GM21381 (cell line): ENCODE measurements around the gene DENND1A.
"Not testable (repeated sequence)": the region's sequence is repeated elsewhere in the genome, so short reads cannot be mapped to it uniquely, and the experiment has no call there.

Experiments used
- ATAC-seq: cut with Tn5 transposase; IDR thresholded peaks from one replicate; pipeline ENCODE4 v1.9.1; 2021; ENCODE audit warnings: mild to moderate bottlenecking, moderate library complexity; ENCODE audit not compliant: unreplicated experiment

DENND1A gene

GRCh38 chr9:123406691-123407216 is 523.2 kb downstream of the DENND1A start:
- no peak for ATAC-seq

DNA sequence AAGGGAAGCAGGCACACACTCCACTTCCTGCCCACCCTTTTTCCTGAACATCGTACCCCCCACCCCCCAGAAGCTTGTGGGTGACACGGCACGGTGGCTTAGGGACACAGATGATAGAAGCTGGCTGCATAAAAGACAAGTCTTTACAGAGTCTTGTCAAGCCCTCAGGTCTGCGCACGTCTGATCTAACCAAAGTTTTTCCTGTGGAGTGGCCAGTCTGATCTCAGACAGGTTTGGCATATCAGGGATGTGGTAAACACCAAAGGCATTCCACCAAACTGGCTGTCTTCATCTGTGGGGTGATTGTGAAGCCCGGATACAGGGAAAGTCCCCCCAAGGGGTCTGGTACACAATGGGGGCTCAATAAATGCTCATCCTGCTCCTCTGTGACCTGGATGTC is 523.9 kb downstream of the DENND1A start:
- ATAC-seq: no peak

GRCh38 chr9:123402981-123403509 is 526.9 kb downstream of the DENND1A start:
- ATAC-seq: no peak

- no peak for ATAC-seq
Measured at GRCh38 chr9:123401879-123402513, 527.9 kb downstream of the DENND1A start.

DNA sequence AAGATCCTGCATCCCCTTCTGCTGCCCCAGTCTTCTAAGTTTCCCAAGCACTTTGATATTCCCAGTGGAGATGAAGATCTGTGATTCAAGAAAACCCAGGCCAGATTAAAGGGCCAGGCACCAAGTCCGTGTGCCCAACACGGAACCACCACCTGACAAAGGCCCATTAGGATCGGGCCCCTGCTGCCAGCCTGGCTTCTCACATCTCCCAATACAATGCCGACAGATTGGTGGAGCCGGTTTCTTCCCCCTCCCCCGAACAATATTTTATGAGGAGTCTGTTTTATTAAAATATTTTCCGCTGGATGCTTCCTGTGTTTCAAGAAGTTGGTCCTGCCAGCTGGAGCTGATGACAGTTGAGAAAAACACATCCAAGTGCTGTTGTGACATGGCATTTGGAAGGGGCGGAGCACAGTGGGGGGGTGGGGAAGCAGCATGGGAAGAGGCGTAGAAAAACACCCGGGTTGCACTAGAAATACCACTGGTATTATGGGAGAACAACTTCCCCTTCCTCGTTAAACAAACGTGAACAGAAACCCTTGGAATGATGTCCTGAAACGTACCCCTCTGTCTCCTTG is 528.9 kb downstream of the DENND1A start:
- no peak for ATAC-seq

- no peak for ATAC-seq
Measured at GRCh38 chr9:123399803-123400378, 530.0 kb downstream of the DENND1A start.

GRCh38 chr9:123398938-123399337 is 531.0 kb downstream of the DENND1A start:
- not testable (repeated sequence) for ATAC-seq

DNA sequence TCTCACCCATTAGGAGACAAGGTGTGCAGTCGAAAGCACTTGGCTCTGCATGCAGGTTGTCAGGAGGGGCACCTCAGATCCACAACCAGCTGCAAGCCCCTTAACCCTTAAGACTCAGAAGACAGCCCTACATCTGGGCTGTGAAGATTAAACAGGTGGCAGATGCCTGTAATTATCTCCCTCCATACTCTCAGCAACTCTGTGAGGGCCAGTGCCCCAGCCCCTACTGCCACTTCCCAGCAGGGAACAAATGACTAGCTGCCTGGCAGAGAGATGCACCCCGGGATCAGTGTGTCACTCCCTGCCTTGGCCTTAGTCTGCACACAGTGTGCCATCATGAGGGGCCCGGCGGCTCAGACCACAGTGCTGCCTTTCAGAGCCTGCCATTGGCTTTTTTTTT is 532.0 kb downstream of the DENND1A start:
- no peak for ATAC-seq

DNA sequence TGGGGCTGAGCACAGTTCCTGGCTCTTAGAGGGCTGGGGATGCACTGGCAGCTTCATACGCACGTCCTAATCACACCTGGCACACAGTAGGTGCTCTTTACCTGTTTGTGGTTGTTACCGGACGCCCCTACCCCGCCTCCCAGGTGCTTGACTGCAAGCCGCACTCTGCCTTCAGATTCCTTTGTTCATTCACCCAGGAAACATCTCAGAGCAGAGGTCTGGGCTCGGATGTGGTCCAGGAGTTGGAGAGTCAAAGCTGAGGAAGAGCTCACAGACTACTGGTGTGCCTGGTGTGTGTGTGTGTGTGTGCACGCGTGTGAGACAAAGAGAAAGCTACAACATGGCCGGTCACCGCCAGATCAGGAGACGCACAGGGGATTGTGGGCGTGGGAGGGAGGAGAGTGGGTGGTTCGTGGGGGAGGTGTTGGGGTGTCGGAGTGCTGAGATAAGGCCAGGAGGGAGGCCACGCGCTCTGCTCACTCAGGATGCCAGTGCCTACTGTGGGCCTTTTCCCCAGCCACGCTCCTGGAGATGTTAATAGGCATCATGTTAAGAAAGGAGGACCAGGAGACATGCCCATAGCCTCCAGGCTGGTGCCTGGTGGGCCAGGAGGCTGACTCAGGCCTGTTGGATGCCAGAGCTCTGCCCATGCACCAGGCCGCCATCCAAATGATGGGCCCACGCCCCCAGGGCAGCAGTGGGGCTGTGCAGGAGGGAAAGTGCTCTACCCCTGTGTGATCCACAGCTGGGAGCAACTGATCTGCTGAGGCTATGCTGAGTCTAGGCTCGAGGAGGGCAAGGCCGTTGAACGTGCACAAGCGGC is 534.0 kb downstream of the DENND1A start:
- ATAC-seq: no peak

DNA sequence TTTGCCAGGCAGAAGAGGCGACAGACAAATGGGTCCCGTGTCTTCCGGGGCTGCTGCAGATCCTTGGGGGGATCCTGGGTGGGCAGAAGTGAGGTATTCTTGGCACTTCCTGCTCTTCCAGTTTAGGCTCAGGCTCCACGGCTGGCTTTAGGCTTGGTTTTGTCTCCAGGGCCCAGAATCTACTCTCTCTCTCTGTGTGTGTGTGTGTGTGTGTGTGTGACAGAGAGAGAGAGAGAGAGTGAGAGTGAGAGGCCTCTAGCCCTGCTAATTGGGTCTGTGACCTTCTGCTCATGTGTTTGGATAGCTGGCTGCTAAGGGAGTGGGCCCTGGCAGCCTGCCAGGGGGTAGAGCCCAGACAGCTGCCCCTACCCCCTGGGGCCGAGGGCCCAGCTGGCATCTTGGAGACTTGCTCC is 534.6 kb downstream of the DENND1A start:
- no peak for ATAC-seq

GRCh38 chr9:123394291-123395235 is 535.4 kb downstream of the DENND1A start:
- no peak for ATAC-seq

DNA sequence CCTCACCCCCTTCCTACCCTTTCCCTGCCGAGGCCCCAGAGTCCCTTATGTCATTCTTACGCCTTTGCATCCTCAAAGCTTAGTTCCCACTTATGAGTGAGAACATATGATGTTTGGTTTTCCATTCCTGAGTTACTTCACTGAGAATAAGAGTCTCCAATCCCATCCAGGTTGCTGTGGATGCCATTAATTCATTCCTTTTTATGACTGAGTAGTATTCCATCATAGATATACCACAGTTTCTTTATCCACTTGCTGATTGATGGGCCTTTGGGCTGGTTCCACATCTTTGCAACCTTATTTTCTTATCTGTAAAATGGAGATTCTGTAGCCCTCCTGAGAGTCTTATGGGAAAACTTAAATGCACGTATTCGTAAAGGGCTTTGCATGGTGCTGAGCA is 537.1 kb downstream of the DENND1A start:
- ATAC-seq: no peak

DNA sequence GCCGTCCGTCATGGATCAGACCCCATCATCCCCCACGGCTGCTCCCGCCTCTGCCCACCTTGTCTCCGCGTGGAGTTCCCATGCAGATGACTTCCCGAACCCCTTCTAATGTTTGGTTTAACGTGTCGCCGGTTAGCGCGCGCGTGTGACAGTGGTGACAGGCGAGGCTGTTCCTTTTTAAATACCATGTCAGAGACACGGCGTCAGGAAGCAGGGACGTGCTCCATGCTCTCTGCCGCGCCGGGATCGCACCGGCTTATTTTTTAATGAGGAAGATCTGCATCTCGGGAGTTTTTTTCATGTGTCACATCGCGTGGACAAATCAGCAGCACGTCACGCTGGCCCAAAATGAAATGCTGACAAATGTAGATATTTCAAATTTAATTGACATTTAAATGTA is 538.0 kb downstream of the DENND1A start:
- ATAC-seq: no peak

GRCh38 chr9:123391233-123391632 is 538.7 kb downstream of the DENND1A start:
- ATAC-seq: no peak

DNA sequence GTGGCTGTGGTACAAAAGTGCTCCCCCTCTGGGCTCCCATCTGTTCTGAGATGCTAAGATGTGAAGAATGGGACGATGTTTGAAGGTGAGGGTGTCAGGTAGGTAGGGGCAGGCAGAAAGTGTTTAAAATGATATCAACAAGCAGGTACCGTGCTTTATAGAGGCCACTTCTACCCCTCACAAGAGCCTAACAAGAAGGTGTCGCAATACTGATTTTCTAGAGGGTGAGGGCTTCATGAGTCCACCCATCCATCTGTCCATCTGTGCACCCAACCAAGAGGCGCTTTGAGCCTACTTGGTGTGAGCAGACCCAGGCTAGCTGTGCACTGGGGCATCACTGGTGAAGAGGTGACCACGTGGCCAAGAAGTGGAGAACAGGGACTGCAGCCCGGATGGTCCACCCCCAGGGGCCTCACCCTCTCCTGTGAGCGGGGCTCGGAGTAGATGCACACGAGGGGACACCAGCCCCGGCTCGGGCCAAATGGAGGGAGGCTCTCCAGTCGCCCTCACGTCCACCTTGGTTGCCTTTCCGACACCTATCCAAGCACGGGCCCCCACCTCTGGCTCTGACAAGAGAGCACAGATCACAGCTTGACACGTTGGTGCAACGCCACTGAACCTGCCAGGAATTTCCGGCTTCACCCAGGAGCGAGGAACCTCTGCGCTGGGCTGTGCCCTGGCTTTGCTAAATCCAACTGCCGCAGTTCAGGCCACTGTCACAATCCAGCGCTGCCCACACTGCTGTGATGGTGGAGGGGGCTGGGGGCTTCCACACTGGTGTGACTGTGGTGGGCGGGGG is 539.4 kb downstream of the DENND1A start:
- no peak for ATAC-seq

DNA sequence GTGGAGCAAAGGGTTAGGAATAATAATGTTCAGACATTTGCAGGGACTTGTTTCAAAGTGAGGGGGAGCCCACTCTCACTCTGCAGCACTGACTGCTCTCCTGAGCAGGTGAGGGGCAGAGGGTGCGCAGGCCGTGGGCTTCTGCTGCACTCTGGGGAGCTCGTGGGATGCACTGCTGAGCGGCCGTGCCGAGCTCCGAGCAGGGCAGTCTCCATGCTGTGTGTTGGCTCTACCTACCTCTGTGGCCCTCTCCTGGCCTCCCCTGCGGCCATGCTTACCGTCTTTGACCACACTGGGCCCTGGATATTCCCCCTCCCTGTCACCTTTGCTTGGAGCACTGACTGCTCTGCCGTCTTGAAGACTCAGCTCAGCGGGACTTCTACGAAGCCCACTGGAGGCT is 540.2 kb downstream of the DENND1A start:
- ATAC-seq: no peak

- ATAC-seq: no peak
Measured at GRCh38 chr9:123389070-123389469, 540.9 kb downstream of the DENND1A start.

GRCh38 chr9:123387686-123388085 is 542.2 kb downstream of the DENND1A start:
- ATAC-seq: no peak

GRCh38 chr9:123383512-123384170 is 546.3 kb downstream of the DENND1A start:
- ATAC-seq: no peak
